Astrocyte of the cerebellum (primary cell): ENCODE data around the gene NEK10.

Experiments used
- DNase-seq: peaks from one replicate; pipeline ENCODE4 v3.0.0-alpha.2; 2011; ENCODE audit warnings: low read depth
- H3K4me3 ChIP-seq: 2 replicates; pipeline ENCODE4 v1.5.1; 2011; ENCODE audit warnings: mild to moderate bottlenecking, low read depth, low read length, moderate library complexity
- CTCF ChIP-seq: IDR thresholded peaks from 2 replicates; pipeline ENCODE4 v1.5.1; 2012; ENCODE audit warnings: low read length, low read depth, moderate library complexity, mild to moderate bottlenecking; ENCODE audit errors: missing control alignments
- in situ Hi-C: cut with HindIII; loops from 2 replicates; pipeline ENCODE4 v1.10.0; 2017; ENCODE audit warnings: low sequenced_read_pairs

NEK10 gene

GRCh38 chr3:27146786-27147185 is 222.4 kb downstream of the NEK10 start:
- no peak for TF ChIP-seq CTCF
- H3K4me3 ChIP-seq, result no peak overlapping the region
- no peak for DNase-seq
- in situ Hi-C loops, result loop anchor here (25.0 kb wide), 1 partner anchor 316 kb away; no protein-coding TSS in a partner anchor

GRCh38 chr3:27145719-27146118 is 223.5 kb downstream of the NEK10 start:
- TF ChIP-seq CTCF, result no peak
- H3K4me3 ChIP-seq, result no peak overlapping the region
- DNase-seq, result no peak
- in situ Hi-C loops, result loop anchor here (25.0 kb wide), 1 partner anchor 317 kb away; no protein-coding TSS in a partner anchor

GRCh38 chr3:27141668-27142067 is 227.5 kb downstream of the NEK10 start:
- no peak for TF ChIP-seq CTCF
- in situ Hi-C loops, result loop anchor here (25.0 kb wide), 1 partner anchor 321 kb away; no protein-coding TSS in a partner anchor
- H3K4me3 ChIP-seq, result no peak overlapping the region
- no peak for DNase-seq

GRCh38 chr3:27138562-27138961 is 230.6 kb downstream of the NEK10 start:
- DNase-seq, result no peak
- in situ Hi-C loops, result loop anchor here (5.0 to 25.0 kb wide), 2 partner anchors 129 to 324 kb away; no protein-coding TSS in a partner anchor
- TF ChIP-seq CTCF, result no peak
- H3K4me3 ChIP-seq, result no peak overlapping the region

GRCh38 chr3:27138005-27138404 is 231.2 kb downstream of the NEK10 start:
- no peak for TF ChIP-seq CTCF
- no peak for DNase-seq
- in situ Hi-C loops, result loop anchor here (5.0 to 25.0 kb wide), 2 partner anchors 129 to 324 kb away; no protein-coding TSS in a partner anchor
- no peak overlapping the region for H3K4me3 ChIP-seq

GRCh38 chr3:27134171-27134796 is 234.9 kb downstream of the NEK10 start:
- no peak overlapping the region for H3K4me3 ChIP-seq
- in situ Hi-C loops, result loop anchor here (25.0 kb wide), 1 partner anchor 328 kb away; no protein-coding TSS in a partner anchor
- peak; percentile 64 for DNase-seq
- peak; percentile 90 for TF ChIP-seq CTCF
